C4-2B (cell line): ENCODE data around the gene SLC28A3.
"Not testable (repeated sequence)": the region's sequence is repeated elsewhere in the genome, so short reads cannot be mapped to it uniquely, and the experiment has no call there.

Experiments used
- H3K27ac ChIP-seq: fragments of 450-650 bp; 2 replicates; pipeline ENCODE4 v1.5.1; 2017
- ZFX ChIP-seq: fragments of 450-650 bp; IDR thresholded peaks from 2 replicates; pipeline ENCODE4 v1.6.1; 2017
- TF ChIP-seq, protein P1 (sequence below): fragments of 450-650 bp; conservative IDR thresholded peaks from 2 replicates; pipeline ENCODE4 v1.5.1; 2017; ENCODE audit warnings: mild to moderate bottlenecking

Gene SLC28A3

DNA sequence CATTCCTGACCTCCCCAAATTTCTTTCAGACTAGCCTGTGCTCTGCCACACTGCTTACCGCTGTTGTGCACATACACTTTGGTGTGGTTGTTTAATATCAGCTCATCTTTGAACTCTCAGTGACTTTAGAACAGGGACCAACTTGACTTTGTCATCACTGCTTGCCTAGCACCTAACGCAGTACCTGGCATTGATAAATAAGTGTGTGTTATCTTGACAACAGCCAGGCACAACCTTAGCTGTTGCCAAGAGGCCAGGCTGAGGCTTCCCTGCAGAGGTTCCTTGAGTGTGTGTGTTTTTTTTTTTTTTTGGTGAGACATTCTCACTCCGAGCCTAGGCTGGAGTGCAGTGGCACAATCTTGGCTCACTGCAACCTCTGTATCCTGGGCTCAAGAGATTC, 41.0 kb upstream of the SLC28A3 start:
- TF ChIP-seq ZFX: no peak
- TF ChIP-seq, protein P1, sequence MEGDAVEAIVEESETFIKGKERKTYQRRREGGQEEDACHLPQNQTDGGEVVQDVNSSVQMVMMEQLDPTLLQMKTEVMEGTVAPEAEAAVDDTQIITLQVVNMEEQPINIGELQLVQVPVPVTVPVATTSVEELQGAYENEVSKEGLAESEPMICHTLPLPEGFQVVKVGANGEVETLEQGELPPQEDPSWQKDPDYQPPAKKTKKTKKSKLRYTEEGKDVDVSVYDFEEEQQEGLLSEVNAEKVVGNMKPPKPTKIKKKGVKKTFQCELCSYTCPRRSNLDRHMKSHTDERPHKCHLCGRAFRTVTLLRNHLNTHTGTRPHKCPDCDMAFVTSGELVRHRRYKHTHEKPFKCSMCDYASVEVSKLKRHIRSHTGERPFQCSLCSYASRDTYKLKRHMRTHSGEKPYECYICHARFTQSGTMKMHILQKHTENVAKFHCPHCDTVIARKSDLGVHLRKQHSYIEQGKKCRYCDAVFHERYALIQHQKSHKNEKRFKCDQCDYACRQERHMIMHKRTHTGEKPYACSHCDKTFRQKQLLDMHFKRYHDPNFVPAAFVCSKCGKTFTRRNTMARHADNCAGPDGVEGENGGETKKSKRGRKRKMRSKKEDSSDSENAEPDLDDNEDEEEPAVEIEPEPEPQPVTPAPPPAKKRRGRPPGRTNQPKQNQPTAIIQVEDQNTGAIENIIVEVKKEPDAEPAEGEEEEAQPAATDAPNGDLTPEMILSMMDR: no peak
- no peak overlapping the region for H3K27ac ChIP-seq

DNA sequence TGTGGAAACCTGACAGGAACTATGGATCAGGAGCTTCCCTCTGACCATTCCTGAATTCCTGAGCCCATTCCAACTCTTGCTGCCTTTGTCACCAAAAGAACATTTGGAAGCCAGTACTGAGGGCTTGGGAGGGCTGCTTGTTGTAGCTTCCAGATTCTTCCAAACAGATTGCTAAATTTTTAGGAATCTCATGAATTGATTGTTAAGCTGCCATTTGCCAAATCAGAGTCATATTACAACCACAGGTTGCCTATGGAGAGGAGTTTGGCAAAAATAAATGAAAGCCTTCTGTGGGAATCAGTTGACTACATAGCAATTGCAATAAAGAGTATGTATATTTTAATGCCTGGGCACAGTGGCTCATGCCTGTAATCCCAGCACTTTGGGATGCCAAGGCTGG, 39.2 kb upstream of the SLC28A3 start:
- H3K27ac ChIP-seq: no peak overlapping the region
- TF ChIP-seq ZFX: no peak
- TF ChIP-seq, protein P1: no peak

DNA sequence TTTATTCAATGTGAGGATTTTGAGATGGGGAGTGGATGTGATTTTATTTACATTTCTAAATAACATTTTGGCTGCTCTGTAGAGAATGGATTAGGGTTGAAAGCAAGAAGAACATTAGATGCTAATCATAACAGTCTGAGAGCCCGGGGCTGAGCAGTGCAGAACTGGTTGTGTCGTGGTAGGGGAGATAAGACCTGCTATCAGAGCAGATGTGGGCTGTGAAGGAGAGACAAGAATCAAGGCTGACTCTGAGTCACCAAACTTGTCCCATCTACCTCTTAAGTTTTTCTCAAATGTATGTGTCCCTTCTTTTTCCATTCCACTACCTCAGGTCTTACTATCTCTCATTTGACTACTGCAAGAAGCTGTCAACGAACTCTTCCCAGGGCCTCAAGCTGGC, 35.4 kb upstream of the SLC28A3 start:
- no peak overlapping the region for H3K27ac ChIP-seq
- TF ChIP-seq ZFX: no peak
- TF ChIP-seq, protein P1: no peak

DNA sequence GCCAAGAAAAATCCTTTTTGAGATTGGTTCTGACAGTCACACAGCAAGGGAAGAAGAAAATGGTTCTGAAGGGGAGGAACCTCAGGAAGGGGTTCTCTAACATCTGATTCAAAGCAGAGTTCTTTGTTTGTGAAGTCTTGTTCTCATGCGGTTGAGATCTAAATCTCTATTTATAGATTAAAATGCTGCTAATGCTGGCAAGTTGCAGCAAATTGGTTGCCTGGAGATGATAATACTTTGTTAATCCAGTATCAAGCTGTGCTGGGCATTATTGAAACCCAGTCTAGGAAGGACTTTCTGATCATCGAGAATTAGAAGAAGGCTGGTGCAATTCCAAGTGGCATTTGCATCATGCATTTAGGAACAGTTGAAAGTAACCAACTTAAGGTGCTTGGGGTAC, 34.0 kb upstream of the SLC28A3 start:
- H3K27ac ChIP-seq: no peak overlapping the region
- TF ChIP-seq, protein P1: no peak
- no peak for TF ChIP-seq ZFX

DNA sequence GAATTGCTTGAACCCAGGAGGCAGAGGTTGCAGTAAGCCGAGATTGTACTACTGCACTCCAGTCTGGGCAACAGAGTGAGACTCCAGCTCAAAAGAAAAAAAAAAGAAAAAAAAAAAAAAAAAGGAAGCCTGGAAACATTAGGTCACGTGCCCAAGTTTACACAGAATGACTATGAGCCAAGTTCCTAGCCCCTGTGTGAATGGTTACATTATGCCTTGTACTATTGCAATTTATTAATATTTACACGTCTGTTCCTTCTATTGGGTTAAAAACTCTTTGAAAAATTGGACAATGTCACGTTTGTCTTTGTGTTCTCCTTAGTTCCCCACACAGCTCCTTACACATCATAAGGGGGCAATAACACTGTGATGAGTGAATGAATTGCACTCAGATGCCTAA, 33.5 kb upstream of the SLC28A3 start:
- TF ChIP-seq, protein P1: no peak
- TF ChIP-seq ZFX: no peak
- H3K27ac ChIP-seq: no peak overlapping the region

DNA sequence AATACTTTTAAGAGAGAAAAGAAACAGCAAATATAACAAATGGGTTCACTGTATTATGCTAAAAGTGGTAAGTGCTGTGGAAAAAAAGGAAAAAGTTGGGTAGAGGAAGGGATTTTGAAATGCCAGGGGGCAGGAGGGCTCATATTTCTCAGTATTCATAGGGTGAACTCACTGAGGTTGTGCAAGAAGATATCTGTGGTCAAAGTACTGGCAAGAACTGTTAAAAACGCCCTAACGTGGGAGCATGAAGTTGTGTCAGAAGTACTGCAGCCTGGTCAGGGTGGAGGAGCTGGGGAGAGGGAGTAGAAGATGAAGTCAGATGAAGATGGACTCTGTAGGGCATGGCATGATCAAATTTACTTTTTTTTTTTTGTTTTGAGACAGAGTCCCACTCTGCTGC, 31.2 kb upstream of the SLC28A3 start:
- no peak for TF ChIP-seq ZFX
- TF ChIP-seq, protein P1: no peak
- no peak overlapping the region for H3K27ac ChIP-seq

DNA sequence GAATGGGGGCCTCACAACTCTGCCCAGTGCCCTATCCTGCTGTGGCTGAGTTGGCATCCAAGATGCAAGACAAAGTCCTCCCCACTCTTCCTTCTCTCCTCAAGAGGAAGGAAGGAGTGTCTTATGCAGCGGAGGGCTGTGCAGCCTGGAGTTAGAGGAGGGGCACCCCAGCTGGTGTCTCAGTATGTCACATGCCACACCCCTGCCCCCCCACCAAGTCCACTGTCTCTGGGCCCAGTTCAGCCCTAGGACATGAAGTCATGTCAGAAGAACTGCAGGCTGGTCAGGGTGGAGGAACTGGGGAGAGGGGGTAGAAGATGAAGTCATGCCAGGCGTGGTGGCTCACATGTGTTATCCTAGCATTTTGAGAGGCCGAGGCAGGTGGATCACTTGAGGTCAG, 28.0 kb upstream of the SLC28A3 start:
- TF ChIP-seq ZFX: no peak
- TF ChIP-seq, protein P1: no peak
- no peak overlapping the region for H3K27ac ChIP-seq

DNA sequence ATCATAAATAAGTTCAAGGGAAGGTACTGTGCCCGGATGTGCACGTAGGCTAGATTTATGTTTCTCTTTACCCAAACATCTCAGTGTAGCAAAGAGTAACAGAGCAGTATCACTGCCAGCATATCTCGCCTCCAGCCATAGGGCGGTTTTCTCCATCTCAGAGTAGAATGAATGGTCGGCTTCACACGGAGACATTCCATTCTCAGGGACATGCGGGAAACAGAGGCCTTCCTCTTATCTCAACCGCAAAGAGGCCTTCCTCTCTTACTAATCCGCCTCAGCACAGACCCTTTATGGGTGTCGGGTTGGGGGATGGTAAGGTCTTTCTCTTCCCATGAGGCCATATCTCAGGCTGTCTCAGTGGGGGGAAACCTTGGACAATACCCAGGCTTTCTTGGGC, 27.2 kb upstream of the SLC28A3 start:
- H3K27ac ChIP-seq: not testable (repeated sequence)
